NOMO-1 (cell line): ENCODE data around the gene ZNF165.
"Not testable (repeated sequence)": the region's sequence is repeated elsewhere in the genome, so short reads cannot be mapped to it uniquely, and the experiment has no call there.

Experiments
- DNase-seq, 2 experiments: peaks; one replicate each; lab custom pipeline; 2025; ENCODE audit not compliant: unreplicated experiment in 2 of 2; lab: John Stamatoyannopoulos, UW

The ZNF165 gene

DNA sequence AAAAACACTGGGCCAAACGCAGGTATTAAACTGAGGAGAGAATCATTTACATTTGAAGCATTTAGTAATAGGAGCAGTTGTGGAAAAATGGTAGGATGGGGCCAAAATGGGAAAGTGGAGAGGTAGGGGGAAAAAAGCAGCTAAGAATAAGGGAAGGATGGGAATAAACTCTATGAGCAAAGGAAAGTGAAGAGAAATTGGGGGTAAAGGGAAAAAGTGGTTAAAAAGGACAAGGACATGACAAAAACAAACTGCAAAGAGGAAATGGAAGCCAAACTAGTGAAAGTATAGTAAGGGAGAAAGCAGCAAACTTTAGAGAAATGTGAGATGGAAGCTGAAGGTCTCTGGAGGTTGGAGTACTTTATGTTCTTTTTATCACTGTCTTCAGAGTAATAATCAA, 37.8 kb downstream of the ZNF165 start:
- no peak for DNase-seq

DNA sequence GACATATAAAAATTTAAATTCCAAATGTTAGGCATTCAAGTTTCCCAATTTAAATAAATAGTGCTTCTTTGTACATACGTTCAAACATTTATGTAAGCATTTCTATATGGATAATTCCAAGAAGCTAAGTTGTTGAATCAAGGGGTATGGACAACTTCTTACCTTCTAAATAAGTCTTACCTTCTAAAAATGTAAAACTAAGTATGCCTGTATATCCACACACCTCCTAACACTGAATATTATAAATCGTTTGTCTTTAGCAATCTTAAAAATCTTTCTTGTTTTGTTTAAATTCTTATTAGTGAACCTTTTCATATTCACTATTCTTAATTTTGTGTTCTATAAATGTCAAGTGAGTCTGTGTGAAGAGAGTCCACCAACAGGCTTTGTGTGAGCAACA, 41.5 kb downstream of the ZNF165 start:
- DNase-seq, result no peak

DNA sequence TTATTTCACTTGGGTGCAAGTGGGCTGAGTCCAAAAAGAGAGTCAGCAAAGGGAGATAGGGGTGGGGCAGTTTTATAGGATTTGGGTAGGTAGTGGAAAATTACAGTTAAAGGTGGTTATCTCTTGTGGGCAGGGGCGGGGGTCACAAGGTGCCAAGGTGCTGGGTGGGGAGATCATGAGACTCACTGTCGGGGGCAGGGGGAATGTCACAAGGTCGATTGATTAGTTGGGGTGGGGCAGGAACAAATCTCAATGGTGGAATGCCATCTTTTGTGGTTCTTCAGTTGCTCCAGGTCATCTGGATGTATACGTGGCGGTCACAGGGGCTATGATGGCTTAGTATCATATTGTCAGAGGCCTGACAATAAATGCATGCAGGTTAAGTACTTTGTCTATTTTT, 41.9 kb downstream of the ZNF165 start:
- DNase-seq, result not testable (repeated sequence)

DNA sequence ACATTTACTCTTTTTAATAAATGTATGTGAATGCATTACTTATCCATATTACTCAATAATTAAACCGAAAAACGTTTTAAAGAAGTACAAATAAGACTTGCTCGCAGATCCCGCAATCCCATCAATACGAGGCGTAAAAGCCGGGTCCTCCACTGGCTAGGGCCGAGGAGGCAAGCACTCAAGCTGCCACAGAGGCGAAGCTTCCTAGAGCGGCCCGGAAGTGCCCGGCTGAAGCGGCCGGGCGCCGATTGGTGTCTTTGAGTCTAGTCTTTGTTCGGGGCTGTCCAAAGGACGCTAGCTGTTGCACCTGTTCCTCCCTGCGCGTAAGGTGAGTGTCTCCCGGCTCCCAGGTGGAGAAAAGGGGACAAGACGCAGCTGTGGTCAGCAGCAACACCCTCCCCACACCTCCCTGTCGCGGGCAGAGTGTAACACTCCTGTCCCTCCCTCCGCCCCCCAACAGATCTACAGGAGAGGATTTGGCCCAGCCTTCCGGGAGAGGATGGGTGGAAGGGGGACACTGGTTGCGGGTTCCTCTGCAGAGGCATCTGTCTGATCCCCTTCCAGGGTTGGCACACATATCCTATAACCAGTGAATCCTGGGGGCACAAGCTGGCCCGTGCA, 44.1 kb downstream of the ZNF165 start, which contains the start of gene ZSCAN16:
Gene ZSCAN16, plus strand, starts transcription at position 260 of the 621 bp plus-strand sequence. CDS start 835 bp downstream, outside the sequence.
- DNase-seq, result peak; percentile 79 to 80

DNA sequence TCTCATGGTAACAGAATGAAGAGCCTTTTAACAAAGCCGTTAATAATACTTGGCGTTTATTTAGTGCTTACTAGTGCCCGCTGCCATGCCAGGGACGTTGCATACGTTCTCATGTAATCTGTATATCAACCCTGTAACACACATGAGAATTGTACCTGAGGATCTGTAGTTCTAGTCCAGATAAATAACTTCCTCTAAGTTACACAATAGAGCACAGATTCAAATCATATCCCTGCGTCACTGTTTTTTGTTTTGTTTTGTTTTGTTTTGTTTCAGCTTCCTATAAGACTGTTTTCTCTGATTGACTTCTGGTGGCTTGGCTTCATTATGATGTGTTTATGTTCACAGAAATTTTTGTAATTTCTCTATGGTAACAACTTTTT, 44.6 kb downstream of the ZNF165 start:
- DNase-seq, result peak in 1 of 2 experiments; percentile 17

DNA sequence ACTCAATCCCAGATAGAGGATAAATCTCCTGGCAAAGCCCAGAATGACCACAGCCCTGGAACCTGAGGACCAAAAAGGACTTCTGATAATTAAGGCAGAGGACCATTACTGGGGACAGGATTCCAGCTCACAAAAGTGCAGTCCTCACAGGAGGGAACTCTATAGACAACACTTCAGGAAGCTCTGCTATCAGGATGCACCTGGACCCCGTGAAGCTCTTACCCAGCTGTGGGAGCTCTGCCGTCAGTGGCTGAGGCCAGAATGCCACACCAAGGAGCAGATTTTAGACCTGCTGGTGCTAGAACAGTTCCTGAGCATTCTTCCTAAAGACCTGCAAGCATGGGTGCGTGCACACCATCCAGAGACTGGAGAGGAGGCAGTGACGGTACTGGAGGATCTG, 45.0 kb downstream of the ZNF165 start:
- no peak for DNase-seq

DNA sequence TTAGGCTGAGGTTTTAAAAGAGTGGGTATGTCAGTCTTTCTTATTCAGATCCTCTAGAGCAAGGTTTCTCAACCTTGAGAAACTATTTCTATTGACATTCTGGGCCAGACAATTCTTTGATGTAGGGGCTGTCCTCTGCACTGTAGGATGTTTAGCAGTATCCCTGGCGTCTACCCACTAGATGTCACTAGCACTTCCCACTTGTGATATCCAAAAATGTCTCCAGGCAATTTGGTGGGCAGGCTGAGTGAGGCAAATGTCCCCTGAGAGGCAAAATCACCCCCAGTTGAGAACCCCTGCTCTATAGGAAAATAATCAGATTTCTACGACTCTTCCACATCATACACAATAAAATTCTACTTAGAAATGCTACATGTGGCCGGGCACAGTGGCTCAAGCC, 53.6 kb downstream of the ZNF165 start:
- peak; percentile 7 to 40 for DNase-seq

DNA sequence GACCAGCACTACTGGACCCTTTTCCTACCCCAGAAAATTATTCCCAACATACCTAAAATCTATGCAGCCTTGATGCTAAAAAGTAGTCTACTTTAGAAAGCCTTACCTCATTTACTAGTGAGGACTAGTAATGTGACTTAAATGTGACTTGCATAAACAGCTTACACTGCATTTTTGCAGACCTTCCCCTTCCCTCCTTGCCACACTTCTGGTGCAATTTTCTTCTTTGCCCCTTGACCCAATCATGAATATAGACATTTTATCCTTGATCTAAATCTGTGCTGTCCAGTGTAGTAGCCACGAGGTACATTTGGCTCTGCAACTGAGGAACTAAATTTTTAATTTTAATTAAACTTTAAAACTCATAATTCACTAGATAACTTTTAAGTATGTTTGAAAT, 54.3 kb downstream of the ZNF165 start:
- DNase-seq, result peak in 1 of 2 experiments; percentile 1

DNA sequence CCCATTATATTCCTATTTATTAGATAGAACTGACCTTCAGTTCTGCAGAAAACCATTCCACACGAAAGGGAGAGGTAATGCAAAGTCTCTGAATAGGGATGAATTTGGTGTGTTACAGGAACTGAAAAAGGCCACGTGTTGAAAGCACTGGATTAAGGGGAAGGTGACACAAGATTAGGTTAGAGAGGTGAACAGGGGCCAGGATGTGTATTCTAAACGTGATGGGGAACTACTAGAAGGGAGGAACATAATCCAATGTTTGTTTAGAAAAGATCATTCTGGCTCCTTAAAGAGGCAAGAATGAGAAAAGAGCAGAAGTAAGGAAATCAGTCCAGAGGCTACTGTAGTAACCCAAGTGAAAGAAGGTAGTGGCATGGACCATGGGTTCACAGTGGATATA, 55.0 kb downstream of the ZNF165 start:
- peak in 1 of 2 experiments; percentile 16 for DNase-seq

DNA sequence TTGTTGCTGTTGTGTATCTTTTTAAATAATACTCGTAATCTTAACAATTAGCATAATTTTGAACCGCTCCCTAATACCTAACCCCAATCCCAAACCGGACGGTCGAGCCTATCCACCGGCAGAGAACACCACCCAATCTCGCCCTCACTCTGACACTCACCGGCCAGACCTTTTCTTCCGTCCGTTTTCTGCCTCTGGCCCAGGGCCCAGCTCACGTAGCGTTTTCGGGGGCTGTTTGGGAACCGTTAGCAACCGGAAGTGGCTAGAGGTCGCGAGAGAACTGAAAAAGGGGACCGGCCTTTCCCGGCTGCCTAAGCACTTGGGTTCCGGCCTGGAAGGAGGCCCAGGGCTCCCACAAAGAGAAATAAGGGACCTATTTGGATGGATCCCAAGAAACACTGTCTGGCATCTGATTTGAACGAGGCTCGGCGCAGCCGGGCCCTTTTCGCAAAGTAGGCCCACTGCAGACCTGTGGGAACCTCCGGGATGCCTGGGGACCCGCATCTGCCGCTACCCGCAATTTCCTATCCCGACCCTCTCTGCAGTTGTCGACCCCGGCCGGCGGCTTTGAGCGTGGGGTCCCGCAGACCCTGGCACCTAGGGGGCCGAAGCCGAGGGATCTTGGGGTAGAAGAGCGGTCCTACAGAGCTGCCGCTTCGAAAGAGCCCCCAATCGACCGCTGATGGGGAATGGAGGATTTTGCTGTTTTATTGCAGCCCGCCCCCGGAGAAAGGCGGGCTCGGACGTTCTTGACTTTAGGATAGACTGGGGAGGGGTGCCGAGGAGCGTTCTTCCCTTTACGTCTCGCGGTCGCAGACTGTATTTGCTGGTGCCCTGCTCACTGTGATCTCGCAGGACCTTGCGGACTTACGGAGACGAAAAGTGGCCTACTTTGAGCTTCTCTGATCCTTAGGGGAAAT, 56.5 kb downstream of the ZNF165 start:
- DNase-seq, result peak; percentile 73 to 74

DNA sequence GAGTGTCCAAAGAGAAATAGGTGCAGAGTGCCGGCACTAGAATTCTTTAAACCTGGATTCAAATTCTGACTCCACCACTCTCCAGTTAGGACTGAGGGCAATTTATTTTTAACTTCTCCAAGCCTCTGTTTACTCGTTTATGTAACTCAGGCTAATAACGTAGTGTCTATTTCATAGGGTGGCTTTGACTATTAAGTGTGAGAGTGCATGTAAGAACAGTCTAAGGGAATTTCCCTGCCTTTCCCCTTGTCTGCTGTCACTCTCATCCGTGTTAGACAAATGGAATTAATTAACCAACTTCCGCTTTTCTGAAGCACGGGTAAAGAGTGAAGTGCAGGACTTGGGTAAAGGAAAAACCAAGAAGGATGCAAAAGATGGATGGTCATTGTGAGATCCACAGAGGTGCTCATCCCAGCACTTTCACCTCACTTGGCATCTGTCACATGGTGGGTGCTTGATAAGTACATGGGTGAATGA, 57.2 kb downstream of the ZNF165 start:
- DNase-seq, result peak; percentile 23 to 57
